Measurements from ENCODE around the gene AZI2.

AZI2 gene

DNA sequence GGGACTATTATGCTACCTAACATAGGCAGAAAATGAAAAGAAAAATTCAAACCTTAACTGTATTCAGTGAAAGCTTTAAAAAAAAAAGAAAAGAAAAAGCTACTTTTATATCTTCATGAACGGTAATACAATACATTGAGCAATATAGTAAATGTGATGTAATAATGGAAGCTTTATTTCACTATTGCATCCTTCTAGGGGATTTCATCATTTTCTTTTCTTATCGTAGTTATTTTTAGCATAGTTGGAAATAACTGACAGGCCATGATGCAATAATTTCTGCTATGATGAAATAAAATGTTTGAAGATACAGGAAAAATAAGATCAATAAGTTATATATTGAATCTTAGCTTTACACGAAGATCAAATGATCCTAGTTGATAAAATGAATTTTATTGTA, 40.4 kb downstream of the AZI2 start:
- H3K9ac ChIP-seq (ENCODE audit: low read depth in 1 of 2, low read length in 2 of 2) = no peak overlapping the region
- no peak overlapping the region for H3K4me3 ChIP-seq (ENCODE audit: low read length in 2 of 2)
- H3K4me1 ChIP-seq (ENCODE audit: control insufficient read depth in 2 of 2, insufficient read depth in 2 of 2, low read length in 2 of 2) = no peaks in the 10 kb centered on the region
- H3K36me3 ChIP-seq (ENCODE audit: control insufficient read depth in 2 of 2, insufficient read depth in 2 of 2, low read length in 2 of 2) = no peaks in the 10 kb centered on the region
- H3K27me3 ChIP-seq (ENCODE audit: control insufficient read depth in 2 of 2, insufficient read depth in 2 of 2, low read length in 2 of 2) = no peaks in the 10 kb centered on the region
- no peaks in the 10 kb centered on the region for H3K9me3 ChIP-seq (ENCODE audit: control insufficient read depth in 2 of 2, low read length in 2 of 2)
- H3K27ac ChIP-seq (ENCODE audit: low read depth in 2 of 2, low read length in 2 of 2) = no peak overlapping the region

DNA sequence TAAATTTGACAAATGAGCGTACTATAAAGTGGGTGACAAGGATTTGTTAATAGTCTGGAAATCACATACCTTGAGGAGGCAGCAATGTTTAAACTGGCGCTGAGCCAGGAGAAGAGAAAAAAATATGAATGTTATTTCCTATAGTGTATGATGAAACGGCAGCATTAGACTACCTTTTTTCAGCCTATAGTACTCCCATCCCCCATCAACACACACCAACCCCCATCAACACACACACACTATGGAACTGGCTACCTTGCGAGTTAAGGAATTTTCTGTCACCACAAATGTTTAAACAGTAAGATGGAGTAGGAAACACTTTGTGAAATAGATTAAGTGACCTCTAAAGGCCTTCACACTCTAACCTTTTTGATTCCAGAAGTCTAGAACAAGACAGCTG, 46.9 kb downstream of the AZI2 start:
- Histone ChIP-seq H3K4me1 (ENCODE audit: control insufficient read depth in 2 of 2, insufficient read depth in 2 of 2, low read length in 2 of 2) (no peaks in the 10 kb centered on the region), H3K9me3 (ENCODE audit: control insufficient read depth in 2 of 2, low read length in 2 of 2) (no peaks in the 10 kb centered on the region), H3K27me3 (ENCODE audit: control insufficient read depth in 2 of 2, insufficient read depth in 2 of 2, low read length in 2 of 2) (no peaks in the 10 kb centered on the region), H3K27ac (ENCODE audit: low read depth in 2 of 2, low read length in 2 of 2) (no peak overlapping the region), H3K4me3 (ENCODE audit: low read length in 2 of 2) (no peak overlapping the region), H3K9ac (ENCODE audit: low read depth in 1 of 2, low read length in 2 of 2) (no peak overlapping the region), H3K36me3 (ENCODE audit: control insufficient read depth in 2 of 2, insufficient read depth in 2 of 2, low read length in 2 of 2) (peaks cover 0 to 3% of the 10 kb centered on the region in 2 donors)

DNA sequence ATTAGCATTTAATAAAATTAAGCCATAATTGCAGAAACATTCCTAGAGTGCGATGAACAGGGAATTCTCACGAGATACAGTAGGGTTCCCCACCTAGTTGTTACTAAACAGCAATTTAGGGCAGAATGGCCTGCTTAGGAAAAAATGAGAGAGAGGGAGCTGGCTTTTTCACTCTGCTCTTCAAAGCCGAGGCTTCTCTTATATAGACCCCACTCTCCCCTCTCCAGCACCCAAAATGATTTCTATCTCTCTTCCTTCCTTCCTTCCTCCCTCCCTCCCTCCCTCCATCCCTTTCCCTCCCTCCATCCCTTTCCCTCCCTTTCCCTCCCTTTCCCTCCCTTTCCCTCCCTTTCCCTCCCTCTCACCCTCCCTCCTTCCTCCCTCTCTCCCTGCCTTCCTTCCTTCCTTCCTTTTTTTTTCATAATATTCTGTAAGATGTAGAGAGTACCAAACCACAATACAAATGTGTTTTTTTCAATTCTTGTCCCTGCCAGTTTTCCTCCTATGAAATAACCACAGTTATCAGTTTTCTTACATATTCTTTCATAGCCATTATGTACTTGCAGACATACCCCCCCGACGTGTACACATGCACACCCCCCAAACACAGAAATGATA, 48.2 kb downstream of the AZI2 start:
- H3K9me3 ChIP-seq (ENCODE audit: control insufficient read depth in 2 of 2, low read length in 2 of 2) = no peaks in the 10 kb centered on the region
- peaks cover 0 to 3% of the 10 kb centered on the region in 2 donors for H3K36me3 ChIP-seq (ENCODE audit: control insufficient read depth in 2 of 2, insufficient read depth in 2 of 2, low read length in 2 of 2)
- no peak overlapping the region for H3K27ac ChIP-seq (ENCODE audit: low read depth in 2 of 2, low read length in 2 of 2)
- no peaks in the 10 kb centered on the region for H3K4me1 ChIP-seq (ENCODE audit: control insufficient read depth in 2 of 2, insufficient read depth in 2 of 2, low read length in 2 of 2)
- no peak overlapping the region for H3K4me3 ChIP-seq (ENCODE audit: low read length in 2 of 2)
- no peaks in the 10 kb centered on the region for H3K27me3 ChIP-seq (ENCODE audit: control insufficient read depth in 2 of 2, insufficient read depth in 2 of 2, low read length in 2 of 2)
- H3K9ac ChIP-seq (ENCODE audit: low read depth in 1 of 2, low read length in 2 of 2) = no peak overlapping the region

DNA sequence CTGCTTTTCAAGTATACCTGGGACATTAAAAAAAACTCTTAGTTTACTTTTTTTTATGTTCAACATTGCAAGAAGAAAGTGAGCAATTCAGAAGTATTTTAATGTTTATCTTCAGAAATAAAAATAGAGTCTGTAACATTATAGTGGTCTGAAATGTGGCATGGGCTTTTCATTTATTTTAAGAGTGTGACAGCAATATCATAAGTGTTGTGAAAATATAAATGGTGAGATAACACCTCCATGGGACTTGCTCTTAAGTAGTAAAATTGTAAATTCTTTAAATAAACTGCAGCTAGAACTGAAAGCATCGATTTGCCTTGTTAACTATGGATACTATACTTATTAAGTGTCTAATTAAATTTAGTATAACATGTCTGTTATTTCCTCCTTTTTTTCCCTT, 48.9 kb downstream of the AZI2 start:
- Histone ChIP-seq H3K4me3 (ENCODE audit: low read length in 2 of 2) (no peak overlapping the region), H3K36me3 (ENCODE audit: control insufficient read depth in 2 of 2, insufficient read depth in 2 of 2, low read length in 2 of 2) (peaks cover 0 to 3% of the 10 kb centered on the region in 2 donors)

DNA sequence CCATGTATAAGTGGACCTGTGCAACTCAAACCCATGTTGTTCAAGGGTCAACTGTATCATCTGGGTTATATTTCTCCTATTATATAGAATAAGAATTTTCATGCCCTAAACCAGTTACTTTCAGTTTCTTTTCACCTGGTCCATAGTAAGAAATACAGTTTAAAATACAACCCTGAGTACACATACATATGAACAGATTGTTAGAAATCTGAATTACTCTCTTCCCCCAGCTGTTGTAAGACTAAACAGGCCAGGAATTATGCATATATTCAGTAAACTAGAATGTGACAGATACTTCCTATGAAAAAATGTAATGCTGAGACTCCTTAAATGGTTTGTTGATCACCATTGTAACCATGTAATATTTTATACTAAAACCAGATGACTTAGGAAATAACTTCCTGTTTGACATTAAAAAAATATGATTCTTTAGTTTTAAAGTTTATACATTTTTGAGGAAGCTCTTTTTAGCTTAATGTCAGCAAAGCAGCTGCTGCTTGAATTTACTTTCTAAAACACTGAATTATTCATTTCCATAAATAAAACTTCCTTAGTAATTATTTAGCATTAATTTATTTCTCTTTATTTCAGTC, 52.6 kb downstream of the AZI2 start:
- peaks cover 0 to 5% of the 10 kb centered on the region in 2 donors for H3K36me3 ChIP-seq (ENCODE audit: control insufficient read depth in 2 of 2, insufficient read depth in 2 of 2, low read length in 2 of 2)
- H3K4me3 ChIP-seq (ENCODE audit: low read length in 2 of 2) = peak overlapping the region; percentile 2 to 13
- H3K27me3 ChIP-seq (ENCODE audit: control insufficient read depth in 2 of 2, insufficient read depth in 2 of 2, low read length in 2 of 2) = no peaks in the 10 kb centered on the region
- no peak overlapping the region for H3K27ac ChIP-seq (ENCODE audit: low read depth in 2 of 2, low read length in 2 of 2)
- no peaks in the 10 kb centered on the region for H3K9me3 ChIP-seq (ENCODE audit: control insufficient read depth in 2 of 2, low read length in 2 of 2)
- no peak overlapping the region for H3K9ac ChIP-seq (ENCODE audit: low read depth in 1 of 2, low read length in 2 of 2)
- H3K4me1 ChIP-seq (ENCODE audit: control insufficient read depth in 2 of 2, insufficient read depth in 2 of 2, low read length in 2 of 2) = no peaks in the 10 kb centered on the region

More for the DNA sequence above, 48.9 kb downstream of the AZI2 start:
- Histone ChIP-seq H3K4me1 (ENCODE audit: control insufficient read depth in 2 of 2, insufficient read depth in 2 of 2, low read length in 2 of 2) (no peaks in the 10 kb centered on the region), H3K9me3 (ENCODE audit: control insufficient read depth in 2 of 2, low read length in 2 of 2) (no peaks in the 10 kb centered on the region), H3K9ac (ENCODE audit: low read depth in 1 of 2, low read length in 2 of 2) (no peak overlapping the region), H3K27ac (ENCODE audit: low read depth in 2 of 2, low read length in 2 of 2) (no peak overlapping the region), H3K27me3 (ENCODE audit: control insufficient read depth in 2 of 2, insufficient read depth in 2 of 2, low read length in 2 of 2) (no peaks in the 10 kb centered on the region)

DNA sequence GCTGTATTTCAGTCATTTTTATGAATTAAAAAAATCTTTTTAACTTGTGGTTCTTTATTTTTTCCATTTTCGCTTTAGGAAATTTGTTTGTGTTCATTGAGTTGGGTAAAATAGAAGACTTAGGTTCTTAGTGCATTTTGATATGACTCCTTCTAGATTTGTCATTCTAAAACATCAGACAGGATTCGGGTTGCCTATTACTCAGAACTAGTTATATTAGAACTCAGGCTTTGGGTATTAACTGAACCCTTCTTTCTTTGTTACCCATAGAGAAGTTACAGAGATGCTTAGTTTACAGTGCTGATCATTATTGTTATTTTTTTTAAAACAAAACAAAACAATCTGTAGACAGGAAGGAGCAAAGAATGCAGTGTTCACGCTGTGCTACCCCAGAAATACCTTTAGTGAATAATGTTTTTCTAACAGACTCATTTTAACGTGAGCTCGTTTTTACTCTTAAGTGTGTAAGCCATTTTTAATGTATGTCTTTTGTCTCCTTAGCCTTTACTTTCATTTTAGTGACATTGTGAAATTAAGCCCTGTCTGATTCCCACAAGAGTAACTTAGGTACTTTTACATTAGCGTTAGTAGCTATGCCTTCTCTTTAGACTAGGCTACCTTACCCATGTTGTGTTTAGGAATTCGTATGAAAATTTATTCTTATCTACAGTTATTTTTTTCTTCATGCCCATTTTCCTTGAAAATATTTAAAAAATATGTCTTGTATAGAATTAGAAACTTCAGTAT, 53.8 kb downstream of the AZI2 start:
- Histone ChIP-seq H3K4me3 (ENCODE audit: low read length in 2 of 2) (no peak overlapping the region), H3K27ac (ENCODE audit: low read depth in 2 of 2, low read length in 2 of 2) (no peak overlapping the region), H3K27me3 (ENCODE audit: control insufficient read depth in 2 of 2, insufficient read depth in 2 of 2, low read length in 2 of 2) (no peaks in the 10 kb centered on the region), H3K9me3 (ENCODE audit: control insufficient read depth in 2 of 2, low read length in 2 of 2) (no peaks in the 10 kb centered on the region), H3K9ac (ENCODE audit: low read depth in 1 of 2, low read length in 2 of 2) (no peak overlapping the region), H3K4me1 (ENCODE audit: control insufficient read depth in 2 of 2, insufficient read depth in 2 of 2, low read length in 2 of 2) (no peaks in the 10 kb centered on the region), H3K36me3 (ENCODE audit: control insufficient read depth in 2 of 2, insufficient read depth in 2 of 2, low read length in 2 of 2) (peaks cover 0 to 8% of the 10 kb centered on the region in 2 donors)

DNA sequence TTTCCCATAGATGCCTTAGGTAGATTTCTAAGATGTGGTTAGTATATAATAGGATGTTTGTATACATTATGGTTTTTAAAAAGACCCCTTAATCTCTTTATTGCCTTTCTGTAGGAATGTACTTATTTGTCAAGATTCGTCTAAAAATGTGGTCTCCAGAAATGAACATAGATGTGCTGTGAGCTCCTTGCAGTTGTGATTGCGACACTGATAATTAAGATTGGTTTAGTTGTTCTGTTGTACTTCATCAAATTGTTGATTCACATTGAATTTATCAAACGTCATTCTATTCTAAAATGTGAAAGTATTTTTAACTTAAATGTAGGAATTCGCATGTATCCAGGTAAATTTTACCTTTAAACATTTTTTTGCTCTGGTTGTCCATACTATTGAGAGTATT, 56.0 kb downstream of the AZI2 start:
- Histone ChIP-seq H3K36me3 (ENCODE audit: control insufficient read depth in 2 of 2, insufficient read depth in 2 of 2, low read length in 2 of 2) (peaks cover 0 to 5% of the 10 kb centered on the region in 2 donors), H3K9ac (ENCODE audit: low read depth in 1 of 2, low read length in 2 of 2) (no peak overlapping the region), H3K4me3 (ENCODE audit: low read length in 2 of 2) (no peak overlapping the region), H3K27me3 (ENCODE audit: control insufficient read depth in 2 of 2, insufficient read depth in 2 of 2, low read length in 2 of 2) (no peaks in the 10 kb centered on the region), H3K9me3 (ENCODE audit: control insufficient read depth in 2 of 2, low read length in 2 of 2) (no peaks in the 10 kb centered on the region), H3K27ac (ENCODE audit: low read depth in 2 of 2, low read length in 2 of 2) (no peak overlapping the region), H3K4me1 (ENCODE audit: control insufficient read depth in 2 of 2, insufficient read depth in 2 of 2, low read length in 2 of 2) (no peaks in the 10 kb centered on the region)

DNA sequence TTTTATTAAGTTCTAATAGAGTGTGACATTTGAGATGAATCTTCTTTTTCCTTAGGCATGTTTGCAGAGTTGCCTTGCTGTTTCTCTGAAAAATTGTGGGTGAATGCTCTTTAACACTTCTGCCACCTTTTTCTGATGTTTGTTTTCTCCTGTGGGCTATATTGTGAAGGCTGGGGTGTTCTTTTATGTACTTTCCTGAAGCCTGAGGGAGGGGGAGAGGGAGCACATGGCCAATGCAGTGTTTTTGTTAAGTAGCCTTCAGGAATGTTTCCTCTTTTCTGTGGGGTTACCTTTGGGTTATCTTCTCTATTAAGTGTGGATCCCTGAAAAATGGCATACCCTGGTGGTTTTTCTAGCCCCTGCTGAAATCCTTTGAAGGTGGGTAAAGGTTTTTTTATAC, 57.0 kb downstream of the AZI2 start:
- Histone ChIP-seq H3K4me1 (ENCODE audit: control insufficient read depth in 2 of 2, insufficient read depth in 2 of 2, low read length in 2 of 2) (no peaks in the 10 kb centered on the region), H3K9me3 (ENCODE audit: control insufficient read depth in 2 of 2, low read length in 2 of 2) (no peaks in the 10 kb centered on the region), H3K9ac (ENCODE audit: low read depth in 1 of 2, low read length in 2 of 2) (no peak overlapping the region), H3K4me3 (ENCODE audit: low read length in 2 of 2) (no peak overlapping the region), H3K27ac (ENCODE audit: low read depth in 2 of 2, low read length in 2 of 2) (no peak overlapping the region), H3K27me3 (ENCODE audit: control insufficient read depth in 2 of 2, insufficient read depth in 2 of 2, low read length in 2 of 2) (no peaks in the 10 kb centered on the region), H3K36me3 (ENCODE audit: control insufficient read depth in 2 of 2, insufficient read depth in 2 of 2, low read length in 2 of 2) (peaks cover 0 to 5% of the 10 kb centered on the region in 2 donors)

DNA sequence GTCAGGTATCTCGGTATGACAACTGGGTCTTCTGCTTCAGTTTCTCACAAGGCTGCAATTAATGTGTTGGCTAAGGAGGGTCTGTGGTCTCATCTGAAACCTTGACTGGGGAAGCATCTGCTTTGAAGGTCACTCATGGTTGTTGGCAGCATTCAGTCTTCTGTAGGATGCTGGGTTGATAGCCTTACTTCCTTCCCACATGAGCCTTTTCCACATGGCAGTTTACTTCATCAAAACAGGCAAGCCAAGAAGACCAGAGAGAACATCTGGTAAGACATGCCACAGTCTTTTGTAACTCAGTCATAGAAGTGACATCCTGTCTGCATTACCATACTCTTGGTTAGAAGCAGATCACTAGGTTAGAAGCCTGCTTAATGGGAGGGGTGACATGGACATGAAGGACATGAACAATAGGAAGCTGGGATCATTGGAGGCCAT, 57.7 kb downstream of the AZI2 start:
- Histone ChIP-seq H3K4me3 (ENCODE audit: low read length in 2 of 2) (no peak overlapping the region), H3K9ac (ENCODE audit: low read depth in 1 of 2, low read length in 2 of 2) (no peak overlapping the region), H3K4me1 (ENCODE audit: control insufficient read depth in 2 of 2, insufficient read depth in 2 of 2, low read length in 2 of 2) (no peaks in the 10 kb centered on the region), H3K9me3 (ENCODE audit: control insufficient read depth in 2 of 2, low read length in 2 of 2) (no peaks in the 10 kb centered on the region), H3K36me3 (ENCODE audit: control insufficient read depth in 2 of 2, insufficient read depth in 2 of 2, low read length in 2 of 2) (peaks cover 0 to 5% of the 10 kb centered on the region in 2 donors), H3K27me3 (ENCODE audit: control insufficient read depth in 2 of 2, insufficient read depth in 2 of 2, low read length in 2 of 2) (no peaks in the 10 kb centered on the region), H3K27ac (ENCODE audit: low read depth in 2 of 2, low read length in 2 of 2) (no peak overlapping the region)

DNA sequence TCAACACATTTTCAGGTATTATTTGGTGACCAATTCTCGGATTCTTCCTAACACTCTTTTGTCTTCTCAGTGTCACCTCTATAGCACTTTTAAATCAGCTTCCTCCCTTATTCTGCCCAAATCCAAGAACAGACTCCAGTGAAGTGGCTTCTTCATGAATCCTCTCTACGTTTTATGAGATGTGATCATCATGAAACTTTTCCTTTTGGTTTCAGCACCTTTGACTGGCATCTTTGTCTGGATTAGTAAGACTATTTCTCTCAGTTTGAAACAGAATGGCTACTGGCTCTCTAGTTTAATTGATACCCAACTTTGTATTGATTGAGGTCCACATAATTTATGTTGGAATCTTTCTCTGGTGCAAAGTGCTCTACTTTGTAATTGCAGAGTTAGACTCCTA, 61.6 kb downstream of the AZI2 start:
- Histone ChIP-seq H3K27ac (ENCODE audit: low read depth in 2 of 2, low read length in 2 of 2) (no peak overlapping the region), H3K9me3 (ENCODE audit: control insufficient read depth in 2 of 2, low read length in 2 of 2) (no peaks in the 10 kb centered on the region), H3K9ac (ENCODE audit: low read depth in 1 of 2, low read length in 2 of 2) (no peak overlapping the region), H3K4me1 (ENCODE audit: control insufficient read depth in 2 of 2, insufficient read depth in 2 of 2, low read length in 2 of 2) (no peaks in the 10 kb centered on the region), H3K36me3 (ENCODE audit: control insufficient read depth in 2 of 2, insufficient read depth in 2 of 2, low read length in 2 of 2) (peaks cover 0 to 5% of the 10 kb centered on the region in 2 donors), H3K27me3 (ENCODE audit: control insufficient read depth in 2 of 2, insufficient read depth in 2 of 2, low read length in 2 of 2) (no peaks in the 10 kb centered on the region), H3K4me3 (ENCODE audit: low read length in 2 of 2) (no peak overlapping the region)
